ENCODE data around the gene IREB2.
"Not testable (repeated sequence)": the region's sequence is repeated elsewhere in the genome, so short reads cannot be mapped to it uniquely, and the experiment has no call there.

The IREB2 gene

DNA sequence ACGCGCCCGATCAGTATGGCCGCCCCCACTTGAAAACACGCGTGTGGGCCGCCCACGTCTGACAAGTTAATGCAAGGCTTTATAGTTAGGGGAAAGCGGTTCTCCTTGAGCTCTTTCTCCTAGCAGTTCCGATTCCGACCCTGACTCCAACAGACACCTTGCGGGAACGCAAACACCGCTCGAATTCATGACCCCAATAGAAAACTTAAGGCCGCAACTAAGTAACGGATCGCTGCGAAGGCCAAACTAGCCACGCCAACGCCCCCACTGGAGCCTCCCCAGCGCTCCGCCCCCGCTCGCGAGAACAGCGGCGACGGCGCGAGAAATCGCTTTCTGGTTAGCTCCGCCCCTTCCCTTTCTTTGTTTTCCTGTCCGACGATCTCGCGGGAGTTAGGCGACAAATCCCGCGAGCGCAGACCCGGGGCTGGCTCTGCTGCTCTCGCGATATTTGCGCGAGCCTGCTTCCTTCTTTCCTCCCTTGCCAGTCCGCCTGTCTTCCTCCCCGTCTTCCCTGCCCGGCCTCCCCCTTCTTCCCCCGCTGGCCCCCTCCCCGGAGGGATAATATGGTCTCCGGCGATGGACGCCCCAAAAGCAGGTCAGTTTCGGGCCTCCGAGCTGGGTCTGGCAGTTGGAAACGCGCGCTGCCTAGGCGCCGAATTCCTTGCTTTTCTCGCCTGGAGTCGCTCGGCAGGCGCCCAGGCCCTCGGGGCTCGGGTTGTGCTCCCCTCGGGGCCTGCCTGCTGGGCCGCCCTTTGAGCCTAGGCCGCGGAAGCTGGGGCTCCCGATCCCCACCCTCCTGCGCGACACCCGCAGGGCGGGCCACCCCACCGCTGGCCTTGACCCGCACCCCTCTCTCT lies at the start of gene IREB2:
Gene IREB2, plus strand, starts transcription at position 455 of the 857 bp plus-strand sequence. Its CDS starts 122 bp downstream, at position 577.
- DNase-seq, result peak; percentile 99

- no peak for DNase-seq
These were observed 49.2 kb upstream of the IREB2 start for GRCh38 chr15:78388865-78389264.

DNA sequence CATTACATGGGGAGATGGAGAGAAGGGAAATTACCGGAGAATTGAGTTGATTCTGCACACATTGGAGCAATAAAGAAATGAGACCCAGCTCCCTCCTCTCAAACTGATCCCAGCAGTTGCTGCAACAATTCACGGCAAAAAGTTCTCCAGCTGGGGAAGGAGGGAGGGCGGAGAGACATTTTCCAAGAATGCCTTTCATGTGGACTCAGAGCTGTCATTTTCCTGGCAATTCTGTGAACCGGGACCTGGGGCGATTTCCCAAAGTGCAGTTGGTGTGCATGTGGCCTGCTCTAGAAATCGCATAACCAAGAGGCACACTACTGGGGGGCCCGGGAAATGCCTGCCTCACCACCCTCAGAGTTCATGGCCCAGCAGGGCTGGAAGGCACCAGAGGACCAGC lies 48.7 kb upstream of the IREB2 start:
- DNase-seq, result no peak

GRCh38 chr15:78389738-78390137 lies 48.3 kb upstream of the IREB2 start:
- DNase-seq, result no peak

- no peak for DNase-seq
These were observed 47.8 kb upstream of the IREB2 start for GRCh38 chr15:78390242-78390641.

DNA sequence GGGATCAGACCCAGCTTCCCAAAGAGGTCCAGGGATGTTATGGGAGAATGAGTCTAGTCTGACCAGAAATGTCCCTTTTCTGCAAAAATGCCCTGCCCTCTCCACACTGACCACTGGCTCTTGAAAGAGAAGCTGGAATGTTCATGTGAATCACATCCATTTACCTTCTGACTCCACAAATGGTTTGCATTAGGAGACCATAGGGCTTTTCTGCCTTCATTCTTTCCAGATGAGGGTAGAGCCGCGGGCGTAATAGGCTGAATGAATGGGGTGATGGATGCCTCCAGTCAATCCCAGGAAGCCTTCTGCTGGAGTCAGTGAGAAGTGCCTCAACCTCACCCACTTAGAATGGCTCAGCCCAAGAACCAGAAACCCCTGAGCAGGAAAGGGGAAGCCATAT lies 47.2 kb upstream of the IREB2 start:
- no peak for DNase-seq

DNA sequence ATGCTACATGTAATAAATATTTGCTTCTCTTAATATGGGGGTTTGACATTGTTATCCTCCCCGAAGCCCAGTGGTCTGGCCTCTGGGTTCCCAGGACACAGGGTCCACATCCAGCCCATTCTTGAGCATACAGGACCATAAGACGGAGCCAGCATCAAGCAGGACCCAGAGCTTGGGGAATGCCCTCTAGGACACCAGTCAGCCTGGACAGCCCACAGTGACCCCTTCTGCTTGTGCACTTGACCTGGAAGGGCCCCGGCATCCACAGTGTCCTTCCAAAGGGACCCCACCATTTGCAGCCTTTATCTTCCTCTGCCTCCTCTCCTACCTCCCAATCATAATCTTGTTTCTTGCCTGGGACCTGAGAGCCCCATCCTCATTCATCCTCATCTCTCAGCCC lies 46.2 kb upstream of the IREB2 start:
- DNase-seq, result no peak

- no peak for DNase-seq
These were observed 45.6 kb upstream of the IREB2 start for GRCh38 chr15:78392430-78392829.

GRCh38 chr15:78393137-78393536 lies 44.9 kb upstream of the IREB2 start:
- DNase-seq, result no peak

- no peak for DNase-seq
These were observed 44.0 kb upstream of the IREB2 start for GRCh38 chr15:78394026-78394425.

GRCh38 chr15:78394981-78395616 lies 42.9 kb upstream of the IREB2 start:
- DNase-seq, result no peak

- DNase-seq, result no peak
These were observed 41.7 kb upstream of the IREB2 start for GRCh38 chr15:78396186-78396814.

GRCh38 chr15:78396976-78397375 lies 41.0 kb upstream of the IREB2 start:
- peak; percentile 6 for DNase-seq

DNA sequence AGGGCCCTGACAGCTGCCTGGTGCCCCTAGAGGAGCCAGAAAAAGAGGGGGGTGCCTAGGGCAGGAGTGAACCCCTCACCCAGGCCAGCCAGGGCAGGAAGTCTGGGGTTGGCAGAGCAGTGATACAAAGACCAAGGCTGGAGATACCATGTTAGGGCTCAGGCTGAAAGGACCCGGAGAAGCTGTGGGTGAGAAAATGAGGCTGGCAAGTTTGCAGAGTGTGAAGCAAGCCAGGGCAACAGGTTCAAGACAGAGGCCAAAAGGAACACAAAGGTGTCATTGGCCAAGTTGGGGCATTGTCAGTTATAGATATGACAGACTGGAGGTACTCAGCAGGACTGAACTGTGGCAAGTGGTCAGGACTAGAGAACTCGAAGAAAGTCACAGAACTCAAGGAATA lies 40.6 kb upstream of the IREB2 start:
- DNase-seq, result no peak

- no peak for DNase-seq
These were observed 39.8 kb upstream of the IREB2 start for GRCh38 chr15:78398076-78398825.

DNA sequence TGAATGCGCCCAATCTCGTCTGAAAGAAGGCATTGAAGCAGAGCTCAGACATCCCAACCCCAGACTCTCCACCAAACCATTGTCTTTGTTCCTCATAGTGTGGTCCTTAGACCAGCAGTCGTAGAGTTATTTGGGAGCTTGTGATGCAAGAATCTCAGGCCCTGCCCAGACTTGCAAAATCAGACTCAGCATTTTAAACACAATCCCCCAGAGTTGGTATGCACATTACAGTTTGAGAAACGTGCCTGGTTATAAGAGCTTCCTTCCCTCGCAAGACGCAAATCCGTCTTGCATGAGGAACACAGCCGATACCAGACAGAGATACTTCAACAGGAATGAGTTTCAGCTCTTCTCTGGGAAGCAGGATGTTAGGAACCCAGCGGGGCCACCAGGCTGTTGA lies 38.9 kb upstream of the IREB2 start:
- no peak for DNase-seq

- DNase-seq, result no peak
These were observed 35.9 kb upstream of the IREB2 start for GRCh38 chr15:78402061-78402610.

- DNase-seq, result no peak
These were observed 33.9 kb upstream of the IREB2 start for GRCh38 chr15:78404125-78404524.

GRCh38 chr15:78404796-78405195 lies 33.2 kb upstream of the IREB2 start:
- not testable (repeated sequence) for DNase-seq

DNA sequence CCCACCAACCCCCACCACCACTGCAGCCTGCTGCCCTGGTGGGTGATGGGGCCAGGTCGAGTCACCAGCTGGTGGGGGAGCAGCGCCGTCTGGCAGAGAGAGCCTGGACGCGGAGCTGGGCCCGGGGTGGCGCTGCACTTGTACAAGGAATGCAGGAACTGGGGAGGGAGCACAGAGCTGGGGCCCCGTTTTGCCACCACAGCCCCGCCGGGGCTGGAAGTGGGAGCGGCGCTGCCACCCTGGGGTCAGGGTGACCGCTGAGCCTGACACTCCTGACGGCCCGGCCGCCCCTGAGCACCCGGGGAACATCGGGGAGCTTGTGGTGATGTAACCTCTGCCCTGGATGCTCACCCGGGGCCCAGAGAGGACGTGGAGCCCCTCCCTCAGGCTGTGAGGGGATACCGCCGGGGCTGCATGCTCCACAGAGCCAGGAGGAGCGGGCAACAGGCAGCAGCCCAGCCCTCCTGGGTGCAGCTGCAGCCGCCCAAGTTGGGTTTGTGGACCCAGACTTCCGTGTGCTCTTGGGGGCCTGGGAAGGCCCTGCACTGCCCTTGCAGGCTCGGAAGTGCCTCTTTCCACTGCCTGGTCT lies 32.6 kb upstream of the IREB2 start:
- no peak for DNase-seq

GRCh38 chr15:78406016-78406585 lies 31.9 kb upstream of the IREB2 start:
- DNase-seq, result no peak
